PC-3 (cell line): ENCODE data around the gene GGACT. TPM values are rescaled to one million over a fixed set of nuclear protein-coding genes. Genes with fewer than 3 reads are reported as not detected.

Experiments used
- ATAC-seq: fragments of 200-7000 bp; cut with Tn5 transposase; 2 replicates; pipeline ENCODE4 v1.9.1; 2020; ENCODE audit warnings: mild to moderate bottlenecking, moderate library complexity
- BruUV-seq: library from RNA; stranded (reverse); fragments of 400-500 nt; replicated peaks from 2 replicates; lab custom pipeline; 2021; lab: Mats Ljungman, UMichigan
- CTCF ChIA-PET: fragments of 300-600 bp; sonication (Branson Sonifier 250); formaldehyde crosslinking; loops from one replicate; lab custom pipeline; 2022; ENCODE audit warnings: antibody characterized with exemption; lab: Charles Lee
- POLR2A ChIA-PET: fragments of 300-600 bp; sonication (Branson Sonifier 250); formaldehyde crosslinking; loops from one replicate; lab custom pipeline; 2022; ENCODE audit warnings: antibody characterized with exemption; ENCODE audit not compliant: unreplicated experiment; lab: Charles Lee
- DNase-seq: peaks from one replicate; pipeline ENCODE4 v3.0.0-alpha.2; 2015
- H2AFZ ChIP-seq: fragments of 300-600 bp; sonication (generic); 2 replicates; pipeline ENCODE4 v1.6.0; 2016; ENCODE audit warnings: antibody characterized with exemption, low read length
- H3F3A ChIP-seq: fragments of 300-600 bp; sonication (generic); one replicate; pipeline ENCODE4 v1.6.0; 2017; ENCODE audit warnings: antibody characterized with exemption, low read length, control low read depth, mild to moderate bottlenecking; ENCODE audit not compliant: unreplicated experiment
- H3K27ac ChIP-seq: fragments of 300-600 bp; sonication (generic); 2 replicates; pipeline ENCODE4 v1.5.1; 2016; ENCODE audit warnings: mild to moderate bottlenecking, low read length
- H3K27me3 ChIP-seq: fragments of 300-600 bp; sonication (generic); 2 replicates; pipeline ENCODE4 v1.6.1; 2016; ENCODE audit warnings: low read length, mixed read lengths
- H3K36me3 ChIP-seq: fragments of 300-600 bp; sonication (generic); 2 replicates; pipeline ENCODE4 v1.6.1; 2016; ENCODE audit warnings: low read depth, mixed run types, low read length, mixed read lengths
- H3K4me1 ChIP-seq: fragments of 300-600 bp; sonication (generic); 2 replicates; pipeline ENCODE4 v1.5.1; 2016; ENCODE audit warnings: low read length; ENCODE audit not compliant: insufficient read depth
- H3K4me2 ChIP-seq: fragments of 300-600 bp; sonication (generic); 2 replicates; pipeline ENCODE4 v1.6.0; 2016; ENCODE audit warnings: low read length
- H3K4me3 ChIP-seq: fragments of 300-600 bp; sonication (generic); 2 replicates; pipeline ENCODE4 v1.5.1; 2016; ENCODE audit warnings: mild to moderate bottlenecking, low read length, mixed read lengths
- H3K79me2 ChIP-seq: fragments of 300-600 bp; sonication (generic); 2 replicates; pipeline ENCODE4 v1.6.1; 2017; ENCODE audit warnings: low read length, mixed read lengths
- H3K9ac ChIP-seq: fragments of 300-600 bp; sonication (generic); 2 replicates; pipeline ENCODE4 v1.6.0; 2016; ENCODE audit warnings: mild to moderate bottlenecking, low read length
- H3K9me2 ChIP-seq: fragments of 300-600 bp; sonication (generic); replicated peaks from 2 replicates; pipeline ENCODE4 v1.6.1; 2016; ENCODE audit warnings: mixed run types, low read length, mixed read lengths
- H3K9me3 ChIP-seq: fragments of 300-600 bp; sonication (generic); 2 replicates; pipeline ENCODE4 v1.6.1; 2016; ENCODE audit warnings: low read length, mixed read lengths
- H4K20me1 ChIP-seq: fragments of 300-600 bp; sonication (generic); 2 replicates; pipeline ENCODE4 v1.6.1; 2016; ENCODE audit warnings: low read length, mixed read lengths
- CTCF ChIP-seq: fragments of 300-600 bp; sonication (generic); conservative IDR thresholded peaks from 2 replicates; pipeline ENCODE4 v1.5.1; 2017; ENCODE audit warnings: antibody characterized with exemption, low read depth, mild to moderate bottlenecking, low read length
- EZH2 ChIP-seq: fragments of 300-600 bp; sonication (generic); IDR thresholded peaks from one replicate; pipeline ENCODE4 v1.6.1; 2017; ENCODE audit warnings: antibody characterized with exemption, mild to moderate bottlenecking, low read length; ENCODE audit not compliant: unreplicated experiment
- EZH2phosphoT487 ChIP-seq: fragments of 300-600 bp; sonication (generic); IDR thresholded peaks from 2 replicates; pipeline ENCODE4 v1.6.1; 2018; ENCODE audit warnings: mild to moderate bottlenecking, antibody characterized with exemption, low read length, borderline replicate concordance
- intact Hi-C: fragments of 100-400 bp; cut with micrococcal nuclease; formaldehyde crosslinking; loops from 2 replicates; pipeline ENCODE4 v1.9.0; 2023
- total RNA-seq: library from RNA; depleted of rRNA; stranded (reverse); fragments of >200 nt; gene quantifications from 2 replicates; pipeline ENCODE4 v1.2.3, GENCODE V29; 2014

The GGACT gene
- total RNA-seq, 1 experiment from 2014 or later = 0.77 TPM

GRCh38 chr13:100608906-100609305 lies 20.3 kb upstream of the GGACT start:
- intact Hi-C loops = no loop called here
- Histone ChIP-seq H3K4me2 (no peak overlapping the region), H3K4me1 (no peaks in the 10 kb centered on the region), H3K9me2 (no peaks in the 10 kb centered on the region), H3K79me2 (no peaks in the 10 kb centered on the region), H3K27ac (no peak overlapping the region), H3K9me3 (no peaks in the 10 kb centered on the region), H2AFZ (no peak overlapping the region), H3F3A (no peaks in the 10 kb centered on the region), H3K9ac (no peak overlapping the region), H3K27me3 (no peaks in the 10 kb centered on the region), H4K20me1 (no peaks in the 10 kb centered on the region), H3K36me3 (no peaks in the 10 kb centered on the region), H3K4me3 (no peak overlapping the region)
- no peak for TF ChIP-seq CTCF
- TF ChIP-seq EZH2 = no peak
- no peak for TF ChIP-seq EZH2phosphoT487
- DNase-seq (no peak), ATAC-seq (peak; percentile 20; the same call in 1 of the 2 replicates)
- ChIA-PET POLR2A (no interaction called here), CTCF (no interaction called here)
- no TSS peak for BruUV-seq

GRCh38 chr13:100608489-100608888 lies 19.9 kb upstream of the GGACT start:
- Histone ChIP-seq H2AFZ (no peak overlapping the region), H3K36me3 (no peaks in the 10 kb centered on the region), H3K4me2 (no peak overlapping the region), H4K20me1 (no peaks in the 10 kb centered on the region), H3K9me2 (no peaks in the 10 kb centered on the region), H3K9ac (no peak overlapping the region), H3K4me1 (no peaks in the 10 kb centered on the region), H3K4me3 (no peak overlapping the region), H3K27ac (no peak overlapping the region), H3K9me3 (no peaks in the 10 kb centered on the region), H3F3A (no peaks in the 10 kb centered on the region), H3K79me2 (no peaks in the 10 kb centered on the region), H3K27me3 (no peaks in the 10 kb centered on the region)
- no peak for DNase-seq
- no TSS peak for BruUV-seq
- TF ChIP-seq EZH2 (no peak), CTCF (no peak), EZH2phosphoT487 (no peak)
- no peak for ATAC-seq
- POLR2A ChIA-PET = no interaction called here
- CTCF ChIA-PET = no interaction called here
- intact Hi-C loops = no loop called here

GRCh38 chr13:100604918-100605710 lies 16.5 kb upstream of the GGACT start:
- Histone ChIP-seq H4K20me1 (no peaks in the 10 kb centered on the region), H3F3A (no peaks in the 10 kb centered on the region), H3K9ac (no peak overlapping the region), H3K4me2 (no peak overlapping the region), H3K79me2 (no peaks in the 10 kb centered on the region), H2AFZ (no peak overlapping the region), H3K27me3 (no peaks in the 10 kb centered on the region), H3K4me1 (no peaks in the 10 kb centered on the region), H3K9me3 (no peaks in the 10 kb centered on the region), H3K9me2 (no peaks in the 10 kb centered on the region), H3K27ac (no peak overlapping the region), H3K36me3 (no peaks in the 10 kb centered on the region), H3K4me3 (no peak overlapping the region)
- intact Hi-C loops = no loop called here
- no TSS peak for BruUV-seq
- DNase-seq = no peak
- TF ChIP-seq CTCF (no peak), EZH2phosphoT487 (no peak), EZH2 (no peak)
- ChIA-PET POLR2A (no interaction called here), CTCF (no interaction called here)
- no peak for ATAC-seq
